GM19467 (cell line): ENCODE data around the gene HNRNPC.
A peak's percentile ranks its signal among the peaks of the same experiment; 100 is the strongest.
"Not testable (repeated sequence)": the region's sequence is repeated elsewhere in the genome, so short reads cannot be mapped to it uniquely, and the experiment has no call there.

Source experiments
- ATAC-seq: cut with Tn5 transposase; IDR thresholded peaks from one replicate; pipeline ENCODE4 v1.9.1; 2021; ENCODE audit warnings: mild to moderate bottlenecking, moderate library complexity; ENCODE audit not compliant: unreplicated experiment

The HNRNPC gene

DNA sequence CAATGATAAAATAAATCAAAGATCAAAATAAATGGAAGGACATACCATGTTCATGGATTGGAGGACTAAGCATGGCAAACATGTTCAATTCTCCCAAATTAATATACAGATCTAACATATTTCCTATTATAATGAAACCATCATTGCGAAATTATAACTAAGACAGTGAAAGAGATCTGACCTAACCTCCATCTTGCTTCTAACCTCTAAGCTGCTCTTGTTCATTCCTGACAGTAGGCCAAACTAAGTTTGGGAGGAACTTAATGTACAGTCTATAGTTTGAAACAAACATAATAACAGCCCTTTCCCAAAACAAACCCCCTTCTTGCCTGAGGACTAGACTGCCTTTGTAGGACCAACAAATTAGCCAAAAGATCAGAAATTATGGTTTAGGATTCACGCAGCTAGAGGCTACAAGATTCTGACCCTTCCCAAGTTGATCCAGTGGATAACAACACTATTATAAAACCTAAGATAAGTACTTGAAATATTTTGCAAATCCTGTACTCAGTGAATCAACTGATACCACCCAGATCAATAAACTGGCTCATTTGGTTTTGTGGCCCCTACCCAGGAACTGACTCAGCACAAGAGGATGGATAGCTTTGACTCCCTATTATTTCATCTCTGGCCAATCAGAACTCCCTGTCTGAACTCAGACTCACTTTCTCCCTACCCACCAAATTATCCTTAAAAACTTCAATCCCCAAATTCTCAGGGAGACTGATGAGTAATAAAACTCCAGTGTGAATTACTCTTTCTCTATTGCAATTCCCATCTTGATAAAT, 71.6 kb downstream of the HNRNPC start:
- ATAC-seq = no peak

DNA sequence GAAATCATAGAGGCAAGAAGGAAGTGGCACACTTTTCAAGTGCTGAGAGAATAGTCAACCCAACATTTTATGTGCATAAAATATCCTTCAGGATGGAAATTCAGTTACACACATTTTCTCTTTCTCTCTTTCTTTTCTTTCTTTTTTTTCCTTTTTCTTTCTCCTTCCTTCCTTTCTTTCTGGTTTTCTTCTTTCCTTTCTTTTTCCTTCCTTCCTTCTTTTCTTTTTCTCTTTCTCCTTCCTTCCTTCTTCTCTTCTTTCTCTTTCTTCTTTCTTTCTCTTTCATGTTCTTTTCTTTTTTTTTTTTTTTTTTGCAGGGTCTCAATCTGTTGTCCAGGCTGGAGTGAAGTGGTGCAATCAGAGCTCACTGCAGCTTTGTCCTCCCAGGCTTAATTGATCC, 74.6 kb downstream of the HNRNPC start:
- no peak for ATAC-seq

DNA sequence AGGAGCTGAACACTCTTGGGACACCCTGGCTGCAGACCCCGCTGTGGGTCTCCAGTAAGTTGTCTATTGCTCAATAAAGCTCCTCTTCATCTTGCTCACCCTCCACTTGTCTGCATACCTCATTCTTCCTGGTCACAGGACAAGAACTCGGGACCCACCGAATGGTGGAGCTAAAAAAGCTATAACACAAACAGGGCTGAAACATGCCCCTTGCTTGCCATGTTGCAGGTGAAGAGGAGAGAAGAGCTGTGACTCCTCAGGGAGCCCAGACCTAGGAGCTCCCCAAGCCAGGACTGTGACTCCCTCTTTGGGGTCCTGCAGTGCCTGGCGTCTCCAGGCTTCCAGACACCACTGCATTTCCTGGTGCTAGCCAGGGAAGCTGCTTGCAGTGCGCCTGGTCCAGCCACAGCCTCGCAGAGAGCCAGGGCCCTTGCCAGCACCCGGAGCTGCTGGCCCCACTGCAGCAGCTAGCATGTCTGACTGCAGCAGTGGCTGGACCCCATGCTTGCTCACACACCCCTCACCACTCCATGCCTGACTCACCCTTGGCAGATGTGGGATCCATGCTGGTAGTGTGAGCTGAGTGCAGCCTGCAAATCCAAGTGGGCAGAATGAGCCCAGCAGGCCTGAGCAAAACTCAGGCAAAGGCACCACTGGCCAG, 76.2 kb downstream of the HNRNPC start:
- ATAC-seq = no peak

- ATAC-seq = no peak
Measured at GRCh38 chr14:21192447-21192822, 76.8 kb downstream of the HNRNPC start.

GRCh38 chr14:21191809-21192446, 77.3 kb downstream of the HNRNPC start:
- peak; percentile 96 for ATAC-seq

- ATAC-seq = no peak
Measured at GRCh38 chr14:21191261-21191808, 77.9 kb downstream of the HNRNPC start.

GRCh38 chr14:21185491-21185890, 83.8 kb downstream of the HNRNPC start:
- no peak for ATAC-seq

- ATAC-seq = no peak
Measured at GRCh38 chr14:21184254-21184653, 85.0 kb downstream of the HNRNPC start.

- ATAC-seq = no peak
Measured at GRCh38 chr14:21182166-21182565, 87.1 kb downstream of the HNRNPC start.

GRCh38 chr14:21171128-21171527, 98.1 kb downstream of the HNRNPC start:
- no peak for ATAC-seq

- ATAC-seq = no peak
Measured at GRCh38 chr14:21169573-21169972, 99.7 kb downstream of the HNRNPC start.

GRCh38 chr14:21168055-21168454, 101.2 kb downstream of the HNRNPC start:
- no peak for ATAC-seq

GRCh38 chr14:21165670-21166069, 103.6 kb downstream of the HNRNPC start:
- not testable (repeated sequence) for ATAC-seq

- ATAC-seq = not testable (repeated sequence)
Measured at GRCh38 chr14:21165002-21165605, 104.1 kb downstream of the HNRNPC start.

GRCh38 chr14:21163871-21164291, 105.4 kb downstream of the HNRNPC start:
- no peak for ATAC-seq

GRCh38 chr14:21162081-21162480, 107.2 kb downstream of the HNRNPC start:
- no peak for ATAC-seq

DNA sequence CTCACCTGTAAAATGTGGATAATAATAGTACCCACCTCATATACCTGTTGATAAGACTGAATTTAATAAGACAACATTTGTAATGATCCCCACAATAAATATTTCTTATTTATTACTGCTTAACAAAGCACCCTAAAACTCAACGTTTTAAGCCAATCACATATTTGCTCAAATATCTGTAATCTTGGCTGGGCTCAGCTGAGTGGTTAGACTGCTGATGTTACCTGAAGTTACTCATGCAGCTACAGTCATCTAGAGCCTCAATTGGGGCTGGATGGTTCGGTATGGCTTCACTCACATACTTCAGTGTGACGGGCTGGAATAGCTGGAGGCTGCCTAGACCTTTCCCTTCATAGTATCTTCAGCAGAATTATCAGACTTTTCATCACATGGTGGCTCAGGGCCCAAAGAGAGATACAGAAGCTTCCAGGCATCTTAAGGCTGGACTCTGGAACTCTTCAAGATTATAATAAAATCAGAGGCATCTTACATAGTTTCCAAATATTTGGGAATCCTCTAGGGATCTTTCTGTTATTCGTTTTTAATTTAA, 109.1 kb downstream of the HNRNPC start:
- ATAC-seq = no peak
